Mesothelial cell of epicardium (in vitro differentiated cells): Measurements from ENCODE around the gene BMAL1. TPM values are rescaled to one million over a fixed set of nuclear protein-coding genes. Genes with fewer than 3 reads are reported as not detected.

Experiments used
- DNase-seq, 2 experiments: peaks; one replicate each; pipeline ENCODE4 v3.0.0; 2021; ENCODE audit warnings: low spot score in 2 of 2; ENCODE audit not compliant: unreplicated experiment in 2 of 2
- H3K27ac Mint-ChIP-seq: 2 replicates; pipeline ENCODE4 v1.8.0; 2021; ENCODE audit warnings: mixed read lengths
- H3K27me3 Mint-ChIP-seq: 2 replicates; pipeline ENCODE4 v1.8.0; 2021; ENCODE audit warnings: low read depth, mixed read lengths
- H3K36me3 Mint-ChIP-seq: 2 replicates; pipeline ENCODE4 v1.8.0; 2021; ENCODE audit warnings: mixed read lengths
- H3K4me1 Mint-ChIP-seq: 2 replicates; pipeline ENCODE4 v1.8.0; 2021; ENCODE audit warnings: mixed read lengths
- H3K4me3 Mint-ChIP-seq: 2 replicates; pipeline ENCODE4 v1.8.0; 2021; ENCODE audit warnings: mild to moderate bottlenecking, moderate library complexity, mixed read lengths
- H3K9me3 Mint-ChIP-seq: 2 replicates; pipeline ENCODE4 v1.8.0; 2021; ENCODE audit warnings: mixed read lengths
- total RNA-seq: library from RNA; stranded (reverse); gene quantifications from 3 replicates; pipeline ENCODE4 v1.2.1, GENCODE V29; 2021
- TF ChIP-seq, protein P1 (sequence below): fragments of 200-600 bp; sonication (generic); IDR thresholded peaks from one replicate; pipeline ENCODE4 v1.5.0; 2021; ENCODE audit warnings: antibody characterized with exemption; ENCODE audit not compliant: unreplicated experiment

BMAL1 gene
- total RNA-seq, 1 donor from 2014 or later: 6.7 TPM

DNA sequence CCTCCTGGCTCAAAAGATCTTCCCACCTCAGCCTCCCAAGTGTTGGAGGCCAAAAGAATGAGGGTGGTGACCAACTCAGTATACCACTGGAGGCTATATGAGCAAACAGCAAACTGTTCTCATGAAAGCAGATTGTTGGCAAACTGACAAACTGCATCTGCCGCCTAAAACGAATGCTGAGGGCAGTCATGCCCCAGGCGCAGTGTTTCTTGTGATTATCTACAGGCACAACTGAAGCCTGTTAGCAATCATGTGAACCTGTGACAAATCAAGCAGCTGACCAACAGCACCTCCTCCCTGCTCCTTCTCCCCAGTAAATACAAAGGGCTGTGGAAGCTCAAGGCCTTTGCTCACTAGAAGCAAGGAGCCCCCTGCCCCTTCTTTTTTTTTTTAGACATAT, 137.6 kb downstream of the BMAL1 start:
- Mint-ChIP-seq H3K9me3 (peaks cover 5% of the 10 kb centered on the region), H3K4me1 (no peaks in the 10 kb centered on the region), H3K27me3 (no peaks in the 10 kb centered on the region), H3K4me3 (no peak overlapping the region), H3K27ac (no peak overlapping the region), H3K36me3 (peaks cover 47% of the 10 kb centered on the region)
- no peak for DNase-seq
- TF ChIP-seq, protein P1, sequence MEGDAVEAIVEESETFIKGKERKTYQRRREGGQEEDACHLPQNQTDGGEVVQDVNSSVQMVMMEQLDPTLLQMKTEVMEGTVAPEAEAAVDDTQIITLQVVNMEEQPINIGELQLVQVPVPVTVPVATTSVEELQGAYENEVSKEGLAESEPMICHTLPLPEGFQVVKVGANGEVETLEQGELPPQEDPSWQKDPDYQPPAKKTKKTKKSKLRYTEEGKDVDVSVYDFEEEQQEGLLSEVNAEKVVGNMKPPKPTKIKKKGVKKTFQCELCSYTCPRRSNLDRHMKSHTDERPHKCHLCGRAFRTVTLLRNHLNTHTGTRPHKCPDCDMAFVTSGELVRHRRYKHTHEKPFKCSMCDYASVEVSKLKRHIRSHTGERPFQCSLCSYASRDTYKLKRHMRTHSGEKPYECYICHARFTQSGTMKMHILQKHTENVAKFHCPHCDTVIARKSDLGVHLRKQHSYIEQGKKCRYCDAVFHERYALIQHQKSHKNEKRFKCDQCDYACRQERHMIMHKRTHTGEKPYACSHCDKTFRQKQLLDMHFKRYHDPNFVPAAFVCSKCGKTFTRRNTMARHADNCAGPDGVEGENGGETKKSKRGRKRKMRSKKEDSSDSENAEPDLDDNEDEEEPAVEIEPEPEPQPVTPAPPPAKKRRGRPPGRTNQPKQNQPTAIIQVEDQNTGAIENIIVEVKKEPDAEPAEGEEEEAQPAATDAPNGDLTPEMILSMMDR: no peak

DNA sequence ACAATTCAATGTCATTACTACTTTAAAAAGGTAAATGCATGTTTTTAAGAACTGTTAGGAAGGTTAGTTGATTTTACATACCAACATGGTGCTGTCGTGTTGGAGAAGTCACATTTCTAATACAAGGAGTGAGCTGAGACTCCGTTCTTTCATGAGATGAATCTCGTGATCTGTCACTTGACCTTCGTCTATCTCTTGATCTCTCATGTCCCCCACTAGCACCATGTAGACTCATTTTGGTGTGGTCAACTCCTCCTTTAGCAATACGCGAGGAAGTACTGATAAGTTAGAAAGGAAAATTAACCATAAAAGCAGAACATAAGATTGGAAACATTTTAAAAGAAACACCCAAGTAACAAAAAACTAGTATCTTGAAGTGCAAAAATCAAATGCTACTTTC, 144.0 kb downstream of the BMAL1 start:
- Mint-ChIP-seq H3K36me3 (peaks cover 32% of the 10 kb centered on the region), H3K4me1 (peaks cover 8% of the 10 kb centered on the region), H3K9me3 (peaks cover 12% of the 10 kb centered on the region), H3K27ac (no peak overlapping the region), H3K4me3 (no peak overlapping the region), H3K27me3 (no peaks in the 10 kb centered on the region)
- TF ChIP-seq, protein P1: no peak
- DNase-seq: no peak

DNA sequence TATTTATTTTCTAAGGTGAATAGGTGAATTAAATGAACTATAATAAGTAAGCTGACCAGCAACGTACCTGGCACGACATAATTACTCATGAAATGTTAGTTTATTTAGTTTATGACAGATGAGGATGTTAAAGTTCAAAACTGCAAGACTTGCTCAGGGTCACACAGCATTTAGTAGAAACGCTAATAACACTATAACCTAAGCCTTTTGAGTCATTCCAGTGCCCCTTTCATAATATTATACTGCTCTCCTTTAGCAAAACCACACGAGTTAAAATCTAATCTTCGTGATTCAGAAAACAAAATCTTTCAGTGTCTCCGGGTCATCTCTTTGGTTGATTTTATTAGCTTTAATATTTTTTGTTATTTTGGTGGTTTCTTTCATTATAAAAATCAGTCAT, 145.8 kb downstream of the BMAL1 start:
- H3K27ac Mint-ChIP-seq: peak overlapping the region; percentile 5
- TF ChIP-seq, protein P1: no peak
- peaks cover 8% of the 10 kb centered on the region for H3K4me1 Mint-ChIP-seq

DNA sequence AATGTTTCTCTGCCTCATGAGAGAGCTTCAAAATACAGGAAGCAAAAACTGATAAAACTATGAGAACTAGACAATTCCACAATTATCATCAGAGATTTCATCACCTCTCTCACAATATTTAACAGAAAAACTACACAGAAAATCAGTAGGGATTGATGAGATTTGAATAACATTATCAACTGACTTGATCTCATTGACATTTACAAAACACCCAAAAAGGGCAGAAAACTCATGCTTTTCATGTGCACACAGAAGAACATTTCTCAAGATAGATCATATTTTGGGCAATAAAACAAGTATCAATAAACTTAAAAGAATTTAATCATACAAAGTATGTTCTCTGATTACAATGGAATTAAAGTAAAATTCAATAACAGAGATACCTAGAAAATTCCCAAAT, 149.8 kb downstream of the BMAL1 start:
- peaks cover 8% of the 10 kb centered on the region for H3K4me1 Mint-ChIP-seq
- H3K27me3 Mint-ChIP-seq: no peaks in the 10 kb centered on the region
- peaks cover 50% of the 10 kb centered on the region for H3K9me3 Mint-ChIP-seq
- no peak overlapping the region for H3K27ac Mint-ChIP-seq
- H3K36me3 Mint-ChIP-seq: peaks cover 47% of the 10 kb centered on the region
- no peak overlapping the region for H3K4me3 Mint-ChIP-seq
- TF ChIP-seq, protein P1: no peak
- DNase-seq: no peak

More for the DNA sequence above, 145.8 kb downstream of the BMAL1 start:
- peaks cover 37% of the 10 kb centered on the region for H3K36me3 Mint-ChIP-seq
- no peak overlapping the region for H3K4me3 Mint-ChIP-seq
- no peak for DNase-seq
- H3K27me3 Mint-ChIP-seq: no peaks in the 10 kb centered on the region
- peaks cover 28% of the 10 kb centered on the region for H3K9me3 Mint-ChIP-seq

DNA sequence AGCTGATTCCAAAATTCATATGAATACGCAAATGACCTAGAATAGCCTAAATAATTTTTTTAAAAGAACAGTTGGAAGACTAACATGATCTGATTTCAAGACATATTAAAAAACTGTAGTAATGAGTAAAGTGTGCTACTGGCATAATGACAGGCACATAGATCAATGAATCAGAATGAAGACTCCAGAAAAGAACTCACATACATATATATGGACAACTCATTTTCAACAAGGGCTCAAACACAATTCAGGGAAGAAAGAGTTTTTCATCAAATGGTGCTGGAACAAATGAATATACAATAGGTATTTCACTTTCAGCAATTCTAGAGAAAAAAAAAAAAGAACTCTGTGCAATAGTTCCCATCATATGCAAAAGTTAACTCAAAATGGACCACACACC, 151.7 kb downstream of the BMAL1 start:
- H3K27me3 Mint-ChIP-seq: no peaks in the 10 kb centered on the region
- H3K9me3 Mint-ChIP-seq: peaks cover 50% of the 10 kb centered on the region
- no peak overlapping the region for H3K27ac Mint-ChIP-seq
- TF ChIP-seq, protein P1: no peak
- H3K4me3 Mint-ChIP-seq: no peak overlapping the region
- H3K4me1 Mint-ChIP-seq: no peaks in the 10 kb centered on the region
- no peak for DNase-seq
- peaks cover 47% of the 10 kb centered on the region for H3K36me3 Mint-ChIP-seq

DNA sequence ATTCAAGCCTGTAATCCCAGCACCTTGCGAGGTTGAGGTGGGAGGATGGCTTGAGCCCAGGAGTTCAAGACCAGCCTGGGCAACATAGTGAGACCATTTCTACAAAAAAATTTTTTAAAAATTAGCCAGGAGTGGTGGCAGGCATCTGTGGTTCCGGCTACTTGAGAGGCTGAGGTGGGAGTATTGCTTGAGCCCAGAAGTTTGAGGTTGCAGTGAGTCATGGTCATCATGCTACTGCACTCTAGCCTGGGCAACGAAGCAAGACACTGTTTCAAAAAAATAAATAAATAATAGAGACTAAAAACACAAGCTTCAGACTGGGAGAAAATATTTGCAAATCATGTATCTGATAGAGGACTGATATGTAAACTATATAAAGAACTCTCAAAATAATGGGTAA, 152.2 kb downstream of the BMAL1 start:
- H3K9me3 Mint-ChIP-seq: peaks cover 50% of the 10 kb centered on the region
- no peaks in the 10 kb centered on the region for H3K27me3 Mint-ChIP-seq
- H3K4me3 Mint-ChIP-seq: no peak overlapping the region
- peaks cover 45% of the 10 kb centered on the region for H3K36me3 Mint-ChIP-seq
- no peak overlapping the region for H3K27ac Mint-ChIP-seq
- no peaks in the 10 kb centered on the region for H3K4me1 Mint-ChIP-seq
- TF ChIP-seq, protein P1: no peak
- no peak for DNase-seq
